Panc1 (cell line): ENCODE results near the gene HLA-DQA1.

Source experiments
- CTCF ChIP-seq: fragments of 450-650 bp; IDR thresholded peaks from 2 replicates; pipeline ENCODE4 v1.5.1; 2017; ENCODE audit warnings: mild to moderate bottlenecking
- REST ChIP-seq, 2 experiments: IDR thresholded peaks; 2 replicates each; pipeline ENCODE4 v1.6.1; 2011 to 2012; ENCODE audit warnings: low read depth in 2 of 2, control low read depth in 1 of 2, low read length in 1 of 2, mild to moderate bottlenecking in 1 of 2, moderate library complexity in 1 of 2; ENCODE audit not compliant: insufficient read depth in 1 of 2
- SIN3A ChIP-seq: IDR thresholded peaks from 2 replicates; pipeline ENCODE4 v1.6.1; 2012; ENCODE audit warnings: low read depth, mild to moderate bottlenecking, low read length, moderate library complexity, borderline replicate concordance; ENCODE audit not compliant: insufficient read depth

GRCh38 chr6:32639440-32640394, 2.5 kb downstream of the HLA-DQA1 start:
- TF ChIP-seq CTCF (no peak), REST (IDR thresholded peaks at IDR 0.05; ENCODE audit: insufficient read depth in 1 of 2, low read depth in 2 of 2, low read length in 1 of 2) (no peak), SIN3A (no peak)
